GM04504 (cell line): ENCODE measurements around the gene MYADML2.

Experiments used
- DNase-seq: peaks from one replicate; pipeline ENCODE4 v3.0.0-alpha.2; 2012; ENCODE audit warnings: low read depth

Gene MYADML2

DNA sequence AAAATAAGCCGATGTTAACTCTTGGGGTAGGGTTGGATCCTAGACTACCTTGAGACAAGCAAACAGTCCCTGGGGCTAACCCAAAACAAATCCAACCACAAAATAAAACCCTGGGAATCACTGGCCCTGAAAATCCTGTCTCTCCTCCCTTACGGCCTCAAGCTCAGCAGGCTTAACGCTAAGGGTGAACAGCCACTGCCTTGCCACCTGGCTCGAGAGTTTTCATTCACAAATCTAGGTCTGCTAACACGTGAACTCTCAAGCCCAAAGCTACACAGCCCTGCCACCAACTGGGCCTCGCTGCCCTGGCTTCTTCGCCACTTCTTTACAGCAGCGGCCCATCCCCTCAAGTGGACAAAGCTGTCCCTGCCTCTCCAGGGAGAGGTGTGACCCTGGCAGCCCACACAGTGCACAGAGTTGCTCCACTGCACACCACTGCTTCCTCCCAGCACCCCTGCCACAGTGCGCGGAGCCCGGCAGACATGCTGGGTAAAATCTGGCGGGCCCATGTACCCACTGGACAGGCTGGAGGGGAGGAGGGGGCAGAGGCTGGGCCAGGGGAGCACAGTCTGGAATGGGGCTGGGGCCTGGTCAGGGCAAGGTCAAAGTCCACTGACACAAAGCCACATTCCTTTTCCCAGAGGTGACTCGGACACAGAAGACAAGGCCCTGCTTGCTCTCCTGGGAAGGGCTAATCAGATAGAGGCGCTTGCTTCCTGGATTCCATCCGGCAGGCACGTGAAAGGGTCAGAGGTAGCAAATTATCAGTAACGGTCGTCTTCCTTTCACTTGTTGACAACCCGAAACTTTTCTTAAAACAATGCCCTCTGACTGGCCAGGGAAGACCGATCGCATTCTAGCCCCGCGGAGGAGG, 36.8 kb downstream of the MYADML2 start:
- DNase-seq: no peak

- DNase-seq: no peak
Observed at GRCh38 chr17:81909231-81909630, 37.8 kb downstream of the MYADML2 start.

- no peak for DNase-seq
Observed at GRCh38 chr17:81908793-81909192, 38.2 kb downstream of the MYADML2 start.

- no peak for DNase-seq
Observed at GRCh38 chr17:81907219-81908145, 39.6 kb downstream of the MYADML2 start.

- DNase-seq: no peak
Observed at GRCh38 chr17:81906476-81907218, 40.4 kb downstream of the MYADML2 start.

- no peak for DNase-seq
Observed at GRCh38 chr17:81905993-81906392, 41.0 kb downstream of the MYADML2 start.

GRCh38 chr17:81905424-81905875, 41.6 kb downstream of the MYADML2 start:
- DNase-seq: no peak

DNA sequence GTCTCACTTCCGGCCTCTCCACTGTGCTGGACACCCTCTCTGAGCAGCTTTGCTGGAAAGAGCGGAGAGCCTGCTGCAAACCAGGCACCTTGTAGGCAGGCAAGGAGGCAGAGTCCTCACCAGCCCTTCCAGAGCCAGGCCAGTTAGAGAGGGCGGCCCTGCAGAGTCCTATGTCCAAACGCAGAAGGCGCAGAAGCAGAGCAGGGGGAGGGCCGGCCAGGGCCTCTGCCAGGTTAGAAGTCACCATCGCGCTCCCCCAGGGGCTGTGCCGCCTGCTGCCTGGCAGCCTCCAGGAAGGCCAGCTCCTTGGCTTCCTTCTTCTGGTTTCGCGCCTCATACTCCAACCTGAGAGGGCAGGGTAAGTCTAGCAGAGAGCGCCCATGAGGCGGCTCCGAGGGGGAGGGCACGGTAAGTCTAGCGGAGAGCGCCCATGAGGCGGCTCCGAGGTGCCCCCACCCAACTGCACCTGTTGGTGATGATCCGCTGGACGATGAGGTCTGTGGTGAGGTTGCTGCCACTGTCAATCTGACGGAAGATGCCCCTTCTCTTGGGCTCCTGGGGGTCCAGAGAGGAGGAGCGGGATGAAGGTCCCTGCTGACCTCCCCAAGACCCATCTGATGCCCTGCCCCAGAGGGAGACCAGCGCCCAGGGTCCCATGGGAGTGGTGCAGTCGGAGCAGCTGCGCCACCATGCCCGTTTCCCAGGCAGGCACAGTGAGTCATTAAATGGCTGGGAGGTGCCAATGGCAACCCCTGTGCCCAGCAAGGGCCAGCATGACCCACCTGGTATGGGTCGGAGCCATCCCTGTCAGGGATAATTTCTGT, 42.2 kb downstream of the MYADML2 start:
- DNase-seq: no peak

DNA sequence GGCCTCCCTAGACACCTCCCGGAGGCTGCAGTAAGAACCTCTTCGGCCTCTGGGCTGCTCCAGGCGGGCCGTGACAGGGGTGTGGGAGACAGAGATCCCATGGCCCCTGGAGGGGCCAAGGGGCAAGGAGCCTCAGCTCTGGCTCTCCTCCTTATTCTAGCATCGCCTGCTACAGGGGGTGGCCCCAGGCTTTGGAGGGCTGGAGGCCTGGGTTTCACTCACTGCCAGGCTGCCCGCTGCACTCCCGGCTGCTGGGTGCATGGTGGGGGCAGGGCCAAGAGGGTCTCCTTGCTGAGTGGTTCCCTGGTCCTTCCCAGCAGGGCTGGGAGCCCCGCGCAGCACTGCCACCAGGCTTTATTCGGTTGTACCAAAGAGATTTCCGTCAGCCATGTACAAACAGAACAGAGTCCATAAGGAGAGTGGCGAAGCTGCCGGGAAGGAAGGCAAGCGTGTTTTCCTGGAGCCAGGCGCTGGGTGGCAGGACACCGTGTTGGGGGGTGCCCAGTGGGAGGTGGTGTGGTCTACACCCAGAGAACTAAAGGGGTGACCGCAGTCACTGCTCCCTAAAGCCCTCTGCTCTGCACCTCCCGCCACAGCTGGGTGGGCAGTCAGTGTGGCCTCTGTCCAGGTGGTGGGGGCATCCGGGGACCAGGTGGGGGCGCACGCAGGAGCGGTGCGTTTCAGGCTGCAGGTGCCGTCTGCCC, 43.0 kb downstream of the MYADML2 start:
- DNase-seq: no peak

DNA sequence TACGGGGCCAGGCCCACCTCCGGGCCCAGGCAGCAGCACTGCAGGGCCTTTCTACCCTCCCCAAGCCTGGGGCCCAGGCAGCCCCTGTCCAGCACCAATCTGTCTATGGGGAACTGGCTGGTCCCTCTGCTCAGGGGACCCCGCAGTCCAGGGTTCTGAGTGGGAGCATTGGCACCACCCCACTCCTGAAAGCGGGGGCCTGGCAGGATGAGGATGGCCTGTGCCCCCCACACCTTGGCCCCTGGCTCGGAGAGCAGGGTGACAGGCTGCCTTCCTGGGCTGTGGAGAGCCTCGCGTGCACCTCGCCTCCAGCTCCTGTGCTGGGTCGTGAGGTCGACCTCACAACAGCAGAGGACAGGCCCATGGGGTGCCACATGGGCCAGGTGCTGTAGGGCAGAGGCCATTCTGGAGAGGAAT, 43.6 kb downstream of the MYADML2 start:
- DNase-seq: no peak

DNA sequence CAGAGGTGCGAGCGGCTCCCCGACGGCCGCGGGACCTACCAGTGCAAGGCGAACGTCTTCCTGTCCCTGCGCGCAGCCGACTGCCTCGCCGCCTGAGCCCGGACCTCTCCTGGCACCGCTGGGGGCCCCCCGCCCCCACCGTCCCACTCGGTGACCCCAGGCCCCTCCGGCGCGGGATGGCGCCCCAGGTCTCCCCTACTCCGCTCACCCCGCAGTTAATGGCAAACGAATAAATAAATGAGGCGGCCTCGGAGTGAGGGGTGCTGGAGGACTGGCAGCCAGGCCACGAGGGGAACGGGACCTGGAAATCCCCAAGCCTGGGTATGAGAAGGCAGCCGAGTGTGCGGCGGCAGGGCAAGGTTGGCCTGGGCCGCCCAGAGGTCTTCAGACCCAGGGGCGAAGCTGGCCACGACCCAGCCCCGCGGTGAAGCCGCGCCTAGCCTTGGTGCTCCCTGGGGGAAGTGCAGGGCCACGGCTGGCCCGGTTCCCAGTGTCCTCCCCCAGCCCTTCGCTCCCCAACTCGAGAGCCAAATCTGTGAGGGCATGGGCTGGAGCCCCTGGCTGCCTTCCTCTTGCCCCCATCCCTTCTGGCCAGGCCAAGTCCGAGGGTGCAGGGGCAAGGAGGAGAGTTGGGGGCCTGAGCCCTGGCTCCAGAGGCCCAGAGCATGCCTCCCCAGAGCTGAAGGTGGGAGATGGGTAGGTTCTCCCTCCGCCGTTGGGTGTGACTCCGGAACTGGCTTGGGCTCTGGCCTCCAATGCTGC, 44.2 kb downstream of the MYADML2 start:
- DNase-seq: no peak

- DNase-seq: no peak
Observed at GRCh38 chr17:81902023-81902652, 44.9 kb downstream of the MYADML2 start, which contains the start of gene NPB. NPB (plus strand) TSS chr17:81902238; CDS start chr17:81902278, 40 bp downstream.

- no peak for DNase-seq
Observed at GRCh38 chr17:81901167-81902022, 45.6 kb downstream of the MYADML2 start.

GRCh38 chr17:81900181-81900820, 46.7 kb downstream of the MYADML2 start:
- DNase-seq: no peak

GRCh38 chr17:81899514-81900166, 47.4 kb downstream of the MYADML2 start:
- no peak for DNase-seq

DNA sequence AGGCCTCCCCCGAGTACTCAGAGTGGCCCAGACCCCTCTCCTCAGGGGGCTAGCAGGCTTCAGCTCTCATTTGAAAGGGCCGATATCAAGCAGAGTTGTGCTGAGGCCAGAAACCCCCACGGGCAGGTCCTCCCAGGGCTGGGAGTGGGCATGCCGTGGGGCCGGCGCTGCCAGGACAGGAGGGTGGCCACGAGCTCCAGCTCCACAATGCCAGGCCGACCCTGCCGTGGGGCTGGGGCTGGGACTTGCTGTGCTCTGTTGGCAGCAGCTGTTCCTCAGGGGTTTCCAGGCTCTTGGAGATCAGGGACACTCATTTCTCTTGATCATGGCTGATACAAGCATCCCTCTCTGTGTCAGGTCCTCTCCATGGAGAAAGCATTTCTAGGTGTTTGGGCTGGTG, 48.1 kb downstream of the MYADML2 start:
- no peak for DNase-seq
